HG03469 (cell line): Measurements from ENCODE around the gene TMC8.
"Not testable (repeated sequence)": the region's sequence is repeated elsewhere in the genome, so short reads cannot be mapped to it uniquely, and the experiment has no call there.

Source experiments
- ATAC-seq: cut with Tn5 transposase; IDR thresholded peaks from one replicate; pipeline ENCODE4 v1.9.1; 2021; ENCODE audit warnings: mild to moderate bottlenecking, moderate library complexity, moderate number of reproducible peaks; ENCODE audit not compliant: unreplicated experiment

The TMC8 gene

GRCh38 chr17:78130437-78131101, at the start of gene TMC8:
TSS of gene TMC8 (plus strand) at chr17:78130771. CDS start at chr17:78131589, 818 bp downstream.
- ATAC-seq: no peak

- ATAC-seq: no peak
Observed at GRCh38 chr17:78081551-78081950, 49.0 kb upstream of the TMC8 start.

GRCh38 chr17:78082355-78082872, 48.2 kb upstream of the TMC8 start:
- not testable (repeated sequence) for ATAC-seq

GRCh38 chr17:78082988-78083387, 47.6 kb upstream of the TMC8 start:
- ATAC-seq: no peak

GRCh38 chr17:78086740-78087139, 43.8 kb upstream of the TMC8 start:
- no peak for ATAC-seq

GRCh38 chr17:78088529-78088928, 42.0 kb upstream of the TMC8 start:
- ATAC-seq: no peak

GRCh38 chr17:78089576-78090281, 40.8 kb upstream of the TMC8 start:
- ATAC-seq: no peak

- no peak for ATAC-seq
Observed at GRCh38 chr17:78092794-78093324, 37.7 kb upstream of the TMC8 start.

GRCh38 chr17:78095035-78095434, 35.5 kb upstream of the TMC8 start:
- ATAC-seq: no peak

GRCh38 chr17:78096093-78096492, 34.5 kb upstream of the TMC8 start:
- no peak for ATAC-seq

GRCh38 chr17:78101112-78101511, 29.5 kb upstream of the TMC8 start:
- ATAC-seq: no peak

GRCh38 chr17:78101542-78101941, 29.0 kb upstream of the TMC8 start:
- ATAC-seq: no peak

- ATAC-seq: no peak
Observed at GRCh38 chr17:78103311-78103710, 27.3 kb upstream of the TMC8 start.

GRCh38 chr17:78104540-78104941, 26.0 kb upstream of the TMC8 start:
- no peak for ATAC-seq

- no peak for ATAC-seq
Observed at GRCh38 chr17:78105101-78105500, 25.5 kb upstream of the TMC8 start.

- no peak for ATAC-seq
Observed at GRCh38 chr17:78105551-78105950, 25.0 kb upstream of the TMC8 start.

GRCh38 chr17:78106211-78106610, 24.4 kb upstream of the TMC8 start:
- ATAC-seq: no peak

- ATAC-seq: no peak
Observed at GRCh38 chr17:78107457-78107856, 23.1 kb upstream of the TMC8 start.

- ATAC-seq: no peak
Observed at GRCh38 chr17:78107976-78108725, 22.4 kb upstream of the TMC8 start.

GRCh38 chr17:78108726-78109488, 21.7 kb upstream of the TMC8 start:
- ATAC-seq: no peak

GRCh38 chr17:78109489-78109761, 21.1 kb upstream of the TMC8 start:
- ATAC-seq: no peak
